PC-3 (cell line): ENCODE measurements around the gene MYO7A. TPM values are rescaled to one million over a fixed set of nuclear protein-coding genes. Genes with fewer than 3 reads are reported as not detected.

ENCODE experiments used
- ATAC-seq: fragments of 200-7000 bp; cut with Tn5 transposase; 2 replicates; pipeline ENCODE4 v1.9.1; 2020; ENCODE audit warnings: mild to moderate bottlenecking, moderate library complexity
- BruUV-seq: library from RNA; stranded (reverse); fragments of 400-500 nt; replicated peaks from 2 replicates; lab custom pipeline; 2021; lab: Mats Ljungman, UMichigan
- CTCF ChIA-PET: fragments of 300-600 bp; sonication (Branson Sonifier 250); formaldehyde crosslinking; loops from one replicate; lab custom pipeline; 2022; ENCODE audit warnings: antibody characterized with exemption; lab: Charles Lee
- POLR2A ChIA-PET: fragments of 300-600 bp; sonication (Branson Sonifier 250); formaldehyde crosslinking; loops from one replicate; lab custom pipeline; 2022; ENCODE audit warnings: antibody characterized with exemption; ENCODE audit not compliant: unreplicated experiment; lab: Charles Lee
- DNase-seq: peaks from one replicate; pipeline ENCODE4 v3.0.0-alpha.2; 2015
- H2AFZ ChIP-seq: fragments of 300-600 bp; sonication (generic); 2 replicates; pipeline ENCODE4 v1.6.0; 2016; ENCODE audit warnings: antibody characterized with exemption, low read length
- H3F3A ChIP-seq: fragments of 300-600 bp; sonication (generic); one replicate; pipeline ENCODE4 v1.6.0; 2017; ENCODE audit warnings: antibody characterized with exemption, low read length, control low read depth, mild to moderate bottlenecking; ENCODE audit not compliant: unreplicated experiment
- H3K27ac ChIP-seq: fragments of 300-600 bp; sonication (generic); 2 replicates; pipeline ENCODE4 v1.5.1; 2016; ENCODE audit warnings: mild to moderate bottlenecking, low read length
- H3K27me3 ChIP-seq: fragments of 300-600 bp; sonication (generic); 2 replicates; pipeline ENCODE4 v1.6.1; 2016; ENCODE audit warnings: low read length, mixed read lengths
- H3K36me3 ChIP-seq: fragments of 300-600 bp; sonication (generic); 2 replicates; pipeline ENCODE4 v1.6.1; 2016; ENCODE audit warnings: low read depth, mixed run types, low read length, mixed read lengths
- H3K4me1 ChIP-seq: fragments of 300-600 bp; sonication (generic); 2 replicates; pipeline ENCODE4 v1.5.1; 2016; ENCODE audit warnings: low read length; ENCODE audit not compliant: insufficient read depth
- H3K4me2 ChIP-seq: fragments of 300-600 bp; sonication (generic); 2 replicates; pipeline ENCODE4 v1.6.0; 2016; ENCODE audit warnings: low read length
- H3K4me3 ChIP-seq: fragments of 300-600 bp; sonication (generic); 2 replicates; pipeline ENCODE4 v1.5.1; 2016; ENCODE audit warnings: mild to moderate bottlenecking, low read length, mixed read lengths
- H3K79me2 ChIP-seq: fragments of 300-600 bp; sonication (generic); 2 replicates; pipeline ENCODE4 v1.6.1; 2017; ENCODE audit warnings: low read length, mixed read lengths
- H3K9ac ChIP-seq: fragments of 300-600 bp; sonication (generic); 2 replicates; pipeline ENCODE4 v1.6.0; 2016; ENCODE audit warnings: mild to moderate bottlenecking, low read length
- H3K9me2 ChIP-seq: fragments of 300-600 bp; sonication (generic); replicated peaks from 2 replicates; pipeline ENCODE4 v1.6.1; 2016; ENCODE audit warnings: mixed run types, low read length, mixed read lengths
- H3K9me3 ChIP-seq: fragments of 300-600 bp; sonication (generic); 2 replicates; pipeline ENCODE4 v1.6.1; 2016; ENCODE audit warnings: low read length, mixed read lengths
- H4K20me1 ChIP-seq: fragments of 300-600 bp; sonication (generic); 2 replicates; pipeline ENCODE4 v1.6.1; 2016; ENCODE audit warnings: low read length, mixed read lengths
- CTCF ChIP-seq: fragments of 300-600 bp; sonication (generic); conservative IDR thresholded peaks from 2 replicates; pipeline ENCODE4 v1.5.1; 2017; ENCODE audit warnings: antibody characterized with exemption, low read depth, mild to moderate bottlenecking, low read length
- EZH2 ChIP-seq: fragments of 300-600 bp; sonication (generic); IDR thresholded peaks from one replicate; pipeline ENCODE4 v1.6.1; 2017; ENCODE audit warnings: antibody characterized with exemption, mild to moderate bottlenecking, low read length; ENCODE audit not compliant: unreplicated experiment
- EZH2phosphoT487 ChIP-seq: fragments of 300-600 bp; sonication (generic); IDR thresholded peaks from 2 replicates; pipeline ENCODE4 v1.6.1; 2018; ENCODE audit warnings: mild to moderate bottlenecking, antibody characterized with exemption, low read length, borderline replicate concordance
- intact Hi-C: fragments of 100-400 bp; cut with micrococcal nuclease; formaldehyde crosslinking; loops from 2 replicates; pipeline ENCODE4 v1.9.0; 2023
- total RNA-seq: library from RNA; depleted of rRNA; stranded (reverse); fragments of >200 nt; gene quantifications from 2 replicates; pipeline ENCODE4 v1.2.3, GENCODE V29; 2014

MYO7A gene
- total RNA-seq, 1 experiment from 2014 or later = 0.66 TPM

GRCh38 chr11:77201370-77201769 is 73.3 kb downstream of the MYO7A start:
- POLR2A ChIA-PET = no interaction called here

GRCh38 chr11:77201991-77202841 is 74.2 kb downstream of the MYO7A start:
- Histone ChIP-seq H3K9ac (no peak overlapping the region), H3F3A (no peaks in the 10 kb centered on the region), H3K9me3 (no peaks in the 10 kb centered on the region), H3K27me3 (no peaks in the 10 kb centered on the region), H2AFZ (no peak overlapping the region), H3K79me2 (no peaks in the 10 kb centered on the region), H3K4me2 (no peak overlapping the region), H3K9me2 (no peaks in the 10 kb centered on the region), H3K36me3 (no peaks in the 10 kb centered on the region), H3K27ac (no peak overlapping the region), H4K20me1 (no peaks in the 10 kb centered on the region), H3K4me3 (no peak overlapping the region), H3K4me1 (no peaks in the 10 kb centered on the region)
- ChIA-PET CTCF (no interaction called here), POLR2A (no interaction called here)
- intact Hi-C loops = no loop called here
- no peak for DNase-seq
- ATAC-seq = no peak
- no TSS peak for BruUV-seq
- no peak for TF ChIP-seq EZH2phosphoT487
- TF ChIP-seq EZH2 = no peak
- TF ChIP-seq CTCF = no peak

More at GRCh38 chr11:77201370-77201769, 73.3 kb downstream of the MYO7A start:
- Histone ChIP-seq H3K27me3 (no peaks in the 10 kb centered on the region), H3K4me3 (no peak overlapping the region), H3K79me2 (no peaks in the 10 kb centered on the region), H3K36me3 (no peaks in the 10 kb centered on the region), H3K4me2 (no peak overlapping the region), H3K9me3 (no peaks in the 10 kb centered on the region), H3F3A (no peaks in the 10 kb centered on the region), H3K9ac (no peak overlapping the region), H3K27ac (no peak overlapping the region), H2AFZ (no peak overlapping the region), H3K4me1 (no peaks in the 10 kb centered on the region), H3K9me2 (no peaks in the 10 kb centered on the region), H4K20me1 (no peaks in the 10 kb centered on the region)
- DNase-seq = no peak
- CTCF ChIA-PET = no interaction called here
- no TSS peak for BruUV-seq
- TF ChIP-seq CTCF (no peak), EZH2 (no peak), EZH2phosphoT487 (no peak)
- intact Hi-C loops = no loop called here
- ATAC-seq = no peak
